MM.1S (cell line): ENCODE results near the gene FYB1.

Experiments
- CTCF ChIP-seq: fragments of 300-600 bp; sonication (generic); IDR thresholded peaks from 2 replicates; pipeline ENCODE4 v1.5.1; 2016; ENCODE audit warnings: antibody characterized with exemption, low read length, mixed read lengths
- EZH2 ChIP-seq: fragments of 300-600 bp; sonication (generic); optimal IDR thresholded peaks from 2 replicates; pipeline ENCODE3; 2017; ENCODE audit warnings: low read depth, mild to moderate bottlenecking, antibody characterized with exemption, low read length, mixed read lengths
- EZH2phosphoT487 ChIP-seq: fragments of 300-600 bp; sonication (generic); IDR thresholded peaks from 2 replicates; pipeline ENCODE4 v1.6.1; 2018; ENCODE audit warnings: antibody characterized with exemption, low read length

- TF ChIP-seq CTCF (no peak), EZH2phosphoT487 (no peak), EZH2 (no peak)
Observed at GRCh38 chr5:39209924-39210323, 9.4 kb downstream of the FYB1 start.
